Fibroblast of skin of abdomen (primary cell): ENCODE results near the gene CDK14.
"Not testable (repeated sequence)": the region's sequence is repeated elsewhere in the genome, so short reads cannot be mapped to it uniquely, and the experiment has no call there.

Source experiments
- DNase-seq: peaks from one replicate; pipeline ENCODE4 v3.0.0-alpha.2; 2013

CDK14 gene

GRCh38 chr7:90597563-90598253 is 1.6 kb downstream of the CDK14 start:
- DNase-seq, result no peak

DNA sequence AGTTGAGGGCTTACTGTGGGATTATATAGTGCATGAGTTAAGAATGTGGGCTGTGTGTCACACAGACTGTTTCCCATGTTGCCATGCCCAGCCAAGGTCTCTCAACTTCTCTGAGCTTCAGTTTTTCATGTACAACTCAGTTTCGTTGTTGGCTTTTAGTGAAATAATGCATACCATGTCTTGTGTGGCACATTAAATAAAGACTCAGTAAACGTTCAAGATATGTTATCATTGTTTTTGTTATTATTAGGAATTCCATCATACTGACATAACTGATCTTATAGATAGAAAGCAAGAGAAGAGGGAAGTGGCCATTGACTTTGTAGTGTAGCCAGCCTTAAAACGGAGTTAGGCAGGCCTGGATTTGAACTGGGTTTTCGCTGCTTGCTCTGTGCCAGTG is 2.9 kb downstream of the CDK14 start:
- no peak for DNase-seq

DNA sequence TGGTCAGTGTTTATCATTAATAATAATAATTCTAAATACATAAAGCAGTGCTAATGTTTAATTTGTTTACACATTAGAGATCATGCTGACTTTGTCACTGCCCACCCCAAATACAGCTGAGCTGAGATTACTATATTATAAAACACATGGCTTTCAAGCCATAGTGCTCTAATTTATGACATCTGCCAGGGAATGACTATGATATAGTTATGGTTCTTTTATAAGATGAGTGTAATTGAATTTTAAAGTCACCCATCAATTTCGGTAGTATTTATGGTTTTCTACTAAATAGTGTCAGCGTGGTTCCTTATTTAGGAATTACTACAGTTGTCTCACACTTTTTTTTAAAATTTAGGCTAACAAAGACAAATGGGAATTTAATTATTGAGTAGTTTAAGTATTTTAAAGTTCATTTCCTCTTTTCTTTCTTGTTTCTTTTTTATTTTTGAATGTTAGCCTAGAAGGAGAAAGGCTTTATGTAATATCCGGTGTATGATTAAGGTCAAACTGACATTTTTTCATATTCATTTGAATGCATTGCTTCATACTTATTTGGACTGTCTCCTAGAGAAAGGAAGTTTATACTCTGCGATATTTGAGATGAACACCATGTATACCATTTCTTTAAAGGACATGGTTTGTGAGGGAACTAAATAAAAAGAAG is 3.9 kb downstream of the CDK14 start:
- DNase-seq, result no peak

DNA sequence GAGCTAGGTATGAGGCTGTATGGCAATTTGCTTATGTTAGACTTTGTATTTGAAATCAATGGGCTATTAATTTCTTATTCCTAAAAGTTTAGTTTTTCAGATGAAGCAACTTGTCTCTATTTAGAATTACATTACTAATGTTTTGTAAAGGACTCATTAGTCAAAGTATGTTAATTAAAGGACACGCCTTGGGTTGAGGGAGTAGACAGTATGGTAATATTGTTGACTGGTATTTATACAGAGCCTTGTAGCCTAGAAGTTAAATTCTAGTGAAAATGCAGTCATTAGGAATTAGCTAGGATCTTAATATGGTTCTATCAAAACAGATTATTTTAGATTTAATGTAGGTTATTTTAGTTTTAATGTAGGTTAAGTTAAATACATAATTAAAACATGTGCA is 6.2 kb downstream of the CDK14 start:
- no peak for DNase-seq

GRCh38 chr7:90603346-90603745 is 7.2 kb downstream of the CDK14 start:
- no peak for DNase-seq

DNA sequence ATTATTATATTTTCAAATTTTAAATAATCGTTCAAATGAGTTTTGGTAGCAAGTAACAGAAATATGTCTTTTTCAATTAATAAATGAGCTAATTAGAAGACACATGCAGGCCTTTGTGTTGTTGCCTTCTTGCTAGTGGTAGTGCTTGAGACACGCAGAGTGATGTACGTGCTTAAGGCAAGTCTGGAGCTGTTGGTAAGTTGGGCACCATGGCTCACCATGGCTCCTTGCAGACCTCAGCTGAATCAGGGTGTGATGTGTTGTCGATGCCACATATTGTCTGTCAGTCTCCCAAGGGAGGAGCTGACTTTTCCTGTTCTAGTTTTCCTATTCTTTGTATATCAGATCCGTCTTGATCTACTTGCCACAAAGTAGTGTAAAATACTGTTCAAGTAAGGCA is 8.3 kb downstream of the CDK14 start:
- no peak for DNase-seq

DNA sequence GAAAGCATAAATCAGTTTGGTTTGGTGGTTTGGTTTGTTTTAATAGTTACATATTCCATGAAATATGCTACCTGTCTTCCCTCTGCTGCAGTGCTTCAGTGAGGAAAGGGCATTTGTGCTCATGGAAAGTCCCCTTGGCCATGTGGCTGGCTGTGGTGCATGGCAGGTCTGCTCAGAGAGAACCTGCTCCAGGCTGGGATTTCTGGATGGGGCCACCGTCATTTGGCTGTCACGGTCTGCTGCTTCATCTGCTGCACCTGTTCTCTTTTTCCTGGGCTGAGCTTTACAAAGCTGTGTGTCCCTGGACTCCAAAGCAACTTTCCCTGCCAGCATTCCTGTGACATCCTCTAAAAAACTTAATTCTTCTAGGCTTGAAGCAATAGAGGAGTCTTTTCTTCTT is 8.9 kb downstream of the CDK14 start:
- no peak for DNase-seq

DNA sequence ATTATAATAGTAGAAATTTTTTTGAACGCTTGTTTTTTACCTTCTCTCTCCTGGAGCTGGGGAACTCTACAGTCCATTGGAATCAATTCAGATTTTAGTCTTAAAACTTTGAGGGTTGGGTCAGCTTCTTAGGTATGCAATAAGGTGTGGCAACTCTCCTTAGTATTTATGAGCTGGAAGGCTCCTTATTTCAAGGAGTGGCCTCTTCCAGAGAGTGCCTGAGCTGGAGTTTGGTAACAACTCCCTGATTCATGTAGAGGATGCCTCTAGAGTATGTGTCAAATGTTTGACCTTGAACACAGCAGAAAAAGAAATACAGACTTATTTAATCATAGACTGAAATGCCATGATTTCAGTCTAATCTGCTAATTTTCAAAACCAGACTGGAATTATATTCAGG is 11.1 kb downstream of the CDK14 start:
- DNase-seq, result no peak

DNA sequence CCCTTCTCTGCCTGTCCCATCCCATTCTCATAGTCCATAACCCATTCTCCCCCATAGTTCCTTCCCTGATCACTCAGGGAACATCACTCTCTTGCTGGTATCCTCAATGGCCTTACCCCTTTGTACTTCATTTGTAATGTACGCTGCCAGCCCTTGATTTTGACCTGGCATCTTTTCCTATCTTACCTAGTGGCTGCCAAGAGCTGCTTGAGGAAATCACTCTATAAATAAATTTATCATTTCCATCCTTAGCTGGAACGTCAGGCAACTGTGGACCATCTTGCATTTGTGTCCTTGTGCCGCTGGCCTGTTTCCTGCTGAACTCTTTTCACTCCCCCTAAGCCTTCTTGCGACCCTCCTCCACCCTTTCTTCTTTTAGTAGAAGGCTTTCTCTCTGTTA is 14.0 kb downstream of the CDK14 start:
- DNase-seq, result no peak

GRCh38 chr7:90611115-90611514 is 15.0 kb downstream of the CDK14 start:
- DNase-seq, result no peak

DNA sequence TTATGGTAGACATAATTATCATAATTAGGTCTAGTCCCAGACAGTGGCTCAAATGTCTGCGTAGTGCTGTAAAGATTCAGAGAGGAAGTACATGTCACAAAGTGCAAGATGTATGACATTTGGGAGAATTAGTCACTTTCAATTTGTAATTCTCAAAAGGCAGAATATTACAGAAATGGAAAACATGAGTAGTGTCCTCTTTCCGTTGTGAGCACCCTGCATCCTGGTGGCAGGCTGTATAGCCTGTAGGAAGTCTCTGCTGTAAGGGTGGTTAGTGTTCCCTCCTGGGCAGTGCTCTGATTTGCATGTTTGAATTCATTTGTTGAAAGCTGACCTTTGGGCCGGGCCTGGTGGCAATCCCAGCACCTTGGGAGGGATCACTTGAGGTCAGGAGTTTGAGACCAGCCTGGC is 17.0 kb downstream of the CDK14 start:
- peak; percentile 49 for DNase-seq

GRCh38 chr7:90617442-90617841 is 21.3 kb downstream of the CDK14 start:
- no peak for DNase-seq

DNA sequence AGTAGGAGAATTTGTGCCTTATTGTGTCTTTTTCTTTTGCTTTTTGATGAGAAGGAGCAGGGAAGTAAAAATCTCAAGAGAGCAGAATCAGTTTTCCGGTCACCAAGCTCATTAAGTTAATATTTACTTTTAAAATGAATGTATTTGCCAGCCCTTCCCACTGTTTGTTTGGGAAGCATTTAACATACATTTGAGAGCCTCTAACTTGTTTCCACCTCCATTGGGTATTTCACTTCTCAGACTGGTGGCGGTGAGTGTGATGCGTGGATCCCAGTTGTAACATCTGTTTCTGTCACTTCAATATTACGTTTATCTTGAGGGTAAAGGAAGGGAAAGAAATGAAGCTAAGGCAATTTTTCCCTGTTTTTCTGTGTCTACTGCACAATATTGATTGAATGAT is 22.8 kb downstream of the CDK14 start:
- DNase-seq, result no peak

- DNase-seq, result no peak
Measured at GRCh38 chr7:90621125-90621746, 25.1 kb downstream of the CDK14 start.

DNA sequence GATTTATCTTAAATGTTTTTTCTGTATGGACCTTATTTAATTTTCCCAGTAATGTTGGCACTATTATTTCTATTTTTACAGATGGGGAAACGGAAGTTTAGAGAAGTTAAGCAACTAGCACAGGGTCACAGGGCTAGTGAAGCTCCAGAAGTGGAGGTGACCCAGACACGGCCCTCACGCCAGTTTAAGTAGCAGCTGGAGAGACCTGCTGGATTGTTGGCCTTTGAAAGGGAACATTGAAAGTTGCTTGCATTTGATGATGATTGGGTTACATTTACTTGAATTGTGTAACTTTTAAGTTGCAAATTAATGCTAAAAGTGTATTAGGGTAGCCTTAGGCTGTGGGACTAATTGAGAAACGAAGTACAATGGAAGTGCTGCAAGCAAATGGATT is 25.6 kb downstream of the CDK14 start:
- DNase-seq, result no peak

GRCh38 chr7:90622670-90623069 is 26.5 kb downstream of the CDK14 start:
- DNase-seq, result no peak

- DNase-seq, result peak; percentile 58
Measured at GRCh38 chr7:90624225-90624911, 28.2 kb downstream of the CDK14 start.

- no peak for DNase-seq
Measured at GRCh38 chr7:90625051-90625450, 28.9 kb downstream of the CDK14 start.

- peak; percentile 88 for DNase-seq
Measured at GRCh38 chr7:90625562-90625961, 29.4 kb downstream of the CDK14 start.

DNA sequence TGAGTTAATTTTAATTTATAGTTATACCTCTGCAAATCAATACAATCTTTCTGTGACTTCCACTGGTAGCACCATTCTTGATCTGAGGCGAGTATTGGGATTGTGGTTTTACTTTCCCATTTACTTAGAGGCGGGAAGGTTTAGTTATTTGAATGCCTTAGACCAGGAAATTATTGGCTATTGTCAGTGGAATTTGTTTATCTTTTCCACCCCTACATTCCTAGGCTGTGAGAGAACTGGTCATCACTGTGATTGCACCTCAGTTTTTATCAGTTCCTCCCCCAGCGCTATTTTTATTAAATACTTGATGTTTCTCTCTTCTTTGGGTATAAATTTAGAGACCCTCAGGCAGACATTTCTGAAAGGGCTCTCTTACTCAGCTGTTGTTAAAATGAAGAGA is 29.9 kb downstream of the CDK14 start:
- peak; percentile 57 for DNase-seq

- peak; percentile 53 for DNase-seq
Measured at GRCh38 chr7:90629297-90629918, 33.3 kb downstream of the CDK14 start.

GRCh38 chr7:90631502-90631901 is 35.4 kb downstream of the CDK14 start:
- DNase-seq, result no peak

GRCh38 chr7:90639683-90640082 is 43.6 kb downstream of the CDK14 start:
- DNase-seq, result not testable (repeated sequence)
